GM21723 (cell line): ENCODE results near the gene PAM.
"Not testable (repeated sequence)": the region's sequence is repeated elsewhere in the genome, so short reads cannot be mapped to it uniquely, and the experiment has no call there.

Source experiments
- ATAC-seq: cut with Tn5 transposase; IDR thresholded peaks from one replicate; pipeline ENCODE4 v1.9.1; 2021; ENCODE audit warnings: mild to moderate bottlenecking, moderate library complexity; ENCODE audit not compliant: unreplicated experiment

PAM gene

DNA sequence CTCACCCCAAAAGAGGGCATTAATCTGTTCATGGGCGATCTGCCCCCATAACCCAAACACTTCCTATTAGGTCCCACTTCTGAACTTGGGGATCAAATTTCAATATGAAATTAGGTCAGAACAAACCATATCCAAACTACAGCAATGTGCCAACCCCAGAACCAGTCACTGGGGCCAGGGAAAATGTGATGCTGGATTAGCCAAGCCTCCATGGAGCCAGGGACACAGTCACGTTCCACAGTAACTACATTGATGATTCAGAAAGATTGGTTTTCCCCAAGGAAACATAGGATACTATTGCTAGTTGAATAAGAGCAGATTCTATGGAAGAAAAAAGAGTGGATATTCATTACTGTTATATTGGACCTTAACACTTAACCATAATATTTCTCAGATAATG is 280.6 kb downstream of the PAM start:
- no peak for ATAC-seq

DNA sequence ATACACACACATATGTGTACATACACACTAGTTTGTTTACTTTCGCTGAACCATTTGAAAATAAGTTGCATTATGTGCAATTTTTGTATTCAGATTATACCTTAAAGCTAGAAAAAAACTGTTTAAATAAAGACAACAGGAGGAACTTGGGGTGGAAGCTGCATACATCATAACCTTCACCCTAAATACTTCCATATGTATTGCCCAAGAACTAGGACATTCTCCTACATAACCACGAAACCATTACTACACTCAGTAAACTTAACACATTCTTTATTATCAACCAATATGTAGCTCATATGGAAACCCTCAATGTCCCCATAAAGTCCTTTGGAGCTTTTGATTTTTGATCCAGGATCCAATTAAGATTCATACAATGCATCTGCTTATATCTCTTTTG is 281.5 kb downstream of the PAM start:
- no peak for ATAC-seq

DNA sequence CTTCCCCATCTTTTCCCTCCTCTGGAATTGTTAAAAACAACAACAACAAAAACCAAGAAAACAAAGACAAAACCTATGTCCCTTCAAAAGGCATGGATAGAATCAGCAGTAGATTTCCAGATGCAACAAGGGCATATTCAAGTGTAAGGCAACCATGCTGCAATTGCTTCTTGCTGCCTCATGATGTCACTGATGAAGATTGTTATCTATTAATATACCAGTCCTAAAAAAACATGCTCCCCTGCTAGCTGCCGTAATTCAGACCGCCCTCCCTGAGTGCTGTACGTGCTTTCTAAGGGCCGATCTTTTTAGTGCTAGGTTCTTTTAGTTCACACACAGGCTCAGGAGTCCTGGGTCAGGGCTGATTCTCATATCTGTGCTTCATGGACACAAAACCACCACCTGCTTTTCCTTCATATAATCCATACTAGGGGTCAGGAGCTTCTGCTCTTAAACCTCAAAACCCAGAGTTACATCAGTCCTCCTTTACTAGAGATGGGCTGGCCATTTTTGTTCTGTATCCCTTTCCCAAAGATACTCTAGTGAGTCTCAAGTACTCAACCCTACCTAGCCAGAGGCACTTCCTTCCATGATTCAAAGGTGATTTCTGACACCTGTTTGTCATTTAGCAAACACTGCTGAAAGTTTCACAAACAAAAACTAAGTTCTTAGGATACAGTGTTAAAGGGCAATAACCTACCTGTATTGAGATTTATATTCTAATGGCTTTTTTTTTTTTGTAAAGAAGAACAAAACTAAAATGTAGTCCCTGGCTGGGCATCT is 282.8 kb downstream of the PAM start:
- ATAC-seq, result no peak

DNA sequence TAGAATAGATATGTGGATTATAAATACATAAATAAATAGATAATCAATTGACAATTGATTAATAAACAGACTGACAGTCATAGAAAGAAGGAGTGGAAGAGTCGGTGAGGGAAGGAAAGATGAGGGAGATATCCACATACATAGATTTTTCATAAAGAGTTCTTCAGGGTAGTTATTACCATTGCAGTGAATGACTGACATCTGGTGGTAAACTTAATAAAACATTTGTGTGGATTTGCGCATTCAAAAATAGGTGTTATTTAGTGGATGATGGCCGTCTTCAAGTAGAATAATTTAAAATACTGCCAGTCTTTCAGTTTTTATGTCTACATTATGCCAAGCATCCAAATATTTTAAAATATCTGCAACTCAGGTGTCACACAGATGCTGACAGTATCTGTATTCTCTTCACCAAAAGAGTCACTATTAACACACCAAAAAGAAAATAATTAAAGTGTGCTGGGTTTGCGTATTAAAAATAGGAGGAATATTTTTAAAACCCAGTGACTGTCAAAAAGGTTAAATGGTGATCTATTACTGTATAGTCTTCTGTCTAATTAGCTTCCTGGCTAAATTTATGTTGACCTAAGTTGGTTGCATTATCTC is 286.1 kb downstream of the PAM start:
- no peak for ATAC-seq

DNA sequence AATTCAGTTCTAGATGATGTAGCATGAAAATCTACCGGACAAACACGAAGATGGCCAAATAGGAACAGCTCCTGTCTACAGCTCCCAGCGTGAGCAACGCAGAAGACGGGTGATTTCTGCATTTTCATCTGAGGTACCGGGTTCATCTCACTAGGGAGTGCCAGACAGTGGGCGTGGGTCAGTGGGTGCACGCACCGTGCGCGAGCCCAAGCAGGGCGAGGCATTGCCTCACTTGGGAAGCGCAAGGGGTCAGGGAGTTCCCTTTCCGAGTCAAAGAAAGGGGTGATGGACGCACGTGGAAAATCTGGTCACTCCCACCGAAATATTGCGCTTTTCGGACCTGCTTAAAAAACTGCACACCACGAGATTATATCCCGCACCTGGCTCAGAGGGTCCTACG is 291.6 kb downstream of the PAM start:
- not testable (repeated sequence) for ATAC-seq

DNA sequence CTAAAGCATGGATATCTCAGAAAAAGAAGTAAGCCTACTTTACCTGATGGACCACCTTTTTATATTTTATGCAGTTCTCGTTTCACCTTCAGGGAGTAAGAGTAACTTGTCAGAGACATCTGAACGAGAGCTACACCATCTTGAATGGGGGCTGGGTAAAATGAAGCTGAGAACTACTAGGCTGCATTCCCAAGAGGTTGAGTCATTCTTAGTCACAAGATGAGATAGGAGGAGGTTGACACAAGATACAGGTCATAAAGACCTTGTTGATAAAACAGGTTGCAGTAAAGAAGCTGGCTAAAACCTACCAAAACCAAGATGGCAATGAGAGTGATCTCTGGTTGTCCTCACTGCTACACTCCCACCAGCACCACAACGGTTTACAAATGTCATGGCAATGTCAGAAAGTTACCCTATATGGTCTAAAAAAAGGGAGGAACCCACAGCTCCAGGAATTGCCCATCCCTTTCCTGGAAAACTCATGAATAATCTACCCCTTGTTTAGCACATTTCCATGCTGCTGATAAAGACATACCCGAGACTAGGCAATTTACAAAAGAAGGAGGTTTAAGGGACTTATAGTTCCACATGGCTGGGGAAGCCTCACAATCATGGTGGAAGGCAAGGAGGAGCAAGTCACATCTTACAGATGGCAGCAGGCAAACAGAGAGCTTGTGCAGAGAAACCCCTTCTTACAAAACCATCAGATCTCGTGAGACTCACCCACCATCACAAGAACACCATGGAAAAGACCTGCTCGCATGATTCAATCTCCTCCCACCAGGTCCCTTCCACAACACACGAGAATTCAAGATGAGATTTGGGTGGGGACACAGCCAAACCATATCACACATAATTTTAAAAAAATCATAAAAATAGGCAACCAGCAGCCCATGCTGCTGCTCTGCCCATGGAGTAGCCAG is 302.4 kb downstream of the PAM start:
- no peak for ATAC-seq

DNA sequence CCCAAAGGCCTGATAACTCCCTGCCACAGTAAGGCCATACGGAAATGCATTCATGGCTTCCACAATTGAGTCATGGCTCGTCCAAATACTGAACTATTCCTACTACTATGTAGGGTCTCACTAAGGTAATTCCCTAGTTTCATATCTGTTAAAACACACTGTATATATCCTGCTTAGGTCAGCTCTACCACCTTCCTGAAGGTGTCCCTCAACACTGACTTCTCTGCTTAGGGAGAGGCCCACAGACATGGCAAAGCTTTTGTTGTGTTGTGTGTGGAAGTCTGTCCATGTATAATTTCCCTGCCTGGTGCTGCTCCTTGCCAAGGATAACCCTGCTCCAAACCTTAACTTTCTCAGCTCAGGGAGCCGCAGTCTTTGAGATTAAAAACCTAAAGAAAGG is 304.4 kb downstream of the PAM start:
- ATAC-seq, result no peak

DNA sequence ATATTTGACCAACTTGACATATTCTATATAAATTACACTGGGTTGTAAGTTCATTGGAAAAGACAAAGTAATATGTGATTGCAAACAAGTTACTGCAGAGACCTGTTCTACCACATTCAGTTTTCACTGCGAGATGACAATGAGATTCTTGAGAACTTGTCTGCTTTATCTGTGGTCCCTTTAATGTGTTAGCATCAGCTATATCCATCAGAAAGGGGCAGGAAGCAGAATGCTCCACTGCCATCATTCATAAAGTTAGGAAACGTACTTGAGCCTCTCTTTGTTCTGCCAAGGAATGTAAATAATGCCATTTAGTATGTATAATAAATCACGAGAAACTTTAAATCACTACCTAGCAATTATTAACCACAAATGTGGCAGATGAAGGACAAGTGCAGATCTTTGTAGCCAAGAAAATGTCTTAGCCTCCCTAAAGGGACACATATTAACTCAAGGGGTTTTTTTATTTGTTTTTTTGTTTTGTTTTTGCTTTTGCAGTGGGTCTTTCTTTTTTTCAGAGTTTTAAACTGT is 305.4 kb downstream of the PAM start:
- ATAC-seq, result no peak

DNA sequence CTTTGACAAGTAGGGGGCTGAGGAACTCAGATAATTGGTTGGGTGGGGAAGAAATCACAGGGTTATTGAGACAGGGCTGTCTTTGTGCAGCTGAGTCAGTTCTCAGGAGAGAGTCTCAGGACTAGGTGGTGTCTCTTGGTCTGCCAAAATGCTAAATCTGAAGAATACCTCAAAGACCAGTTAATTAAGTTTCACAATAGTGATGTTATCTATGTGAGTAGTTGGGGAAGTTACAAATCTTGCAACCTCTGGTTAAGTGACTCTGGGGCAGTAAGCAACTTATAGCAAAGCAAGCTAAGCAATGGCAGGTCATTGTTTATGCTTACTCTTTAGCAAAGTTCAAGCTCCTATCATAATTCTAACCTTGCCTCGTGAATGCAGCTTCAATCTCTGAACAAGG is 311.2 kb downstream of the PAM start:
- ATAC-seq, result no peak

DNA sequence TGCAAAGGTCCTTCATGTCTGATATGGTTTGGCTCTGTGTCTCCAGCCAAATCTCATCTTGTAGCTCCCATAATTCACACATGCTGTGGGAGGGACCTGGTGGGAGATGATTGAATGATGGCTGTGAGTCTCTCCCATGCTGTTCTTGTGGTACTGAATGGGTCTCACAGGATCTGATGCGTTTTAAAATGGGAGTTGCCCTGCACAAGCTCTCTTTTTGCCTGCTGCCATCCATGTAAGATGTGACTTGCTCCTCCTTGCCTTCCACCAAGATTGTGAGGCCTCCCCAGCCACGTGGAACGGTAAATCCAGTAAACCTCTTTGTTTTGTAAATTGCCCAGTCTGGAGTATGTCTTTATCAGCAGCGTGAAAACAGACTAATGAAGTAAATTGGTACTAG is 318.4 kb downstream of the PAM start:
- not testable (repeated sequence) for ATAC-seq

DNA sequence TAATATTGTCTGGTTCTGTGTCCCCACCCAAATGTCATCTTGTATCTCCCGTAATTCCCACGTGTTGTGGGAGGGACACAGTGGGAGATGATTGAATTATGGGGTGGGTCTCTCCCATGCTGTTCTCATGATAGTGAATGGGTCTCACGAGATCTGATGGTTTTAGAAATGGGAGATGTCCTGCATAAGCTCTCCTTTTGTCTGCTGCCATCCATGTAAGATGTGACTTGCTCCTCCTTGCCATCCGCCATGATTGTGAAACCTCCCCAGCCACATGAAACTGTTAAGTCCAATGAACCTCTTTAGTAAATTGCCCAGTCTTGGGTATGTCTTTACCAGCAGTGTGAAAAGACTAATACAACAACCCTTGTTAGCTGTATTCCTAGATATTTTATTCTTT is 320.3 kb downstream of the PAM start:
- no peak for ATAC-seq
